Body of pancreas (tissue), 4 donors: ENCODE data around the gene APOA1. TPM values are rescaled to one million over a fixed set of nuclear protein-coding genes. Genes with fewer than 3 reads are reported as not detected.

Source experiments
- ATAC-seq: fragments of 150-250 bp; one replicate; pipeline ENCODE4 v1.9.1; 2016
- DNase-seq, 4 donors: peaks; one replicate each; pipeline ENCODE4 v3.0.0-alpha.2; 2019
- H3K27ac ChIP-seq, 4 donors: fragments of 200-600 bp; sonication (generic); 1 replicate in 3 of 4; 2 replicates in 1 of 4; pipeline versions ENCODE4 v1.5.1 to v1.6.1; 2016 to 2019; ENCODE audit warnings: mild to moderate bottlenecking in 1 of 4, mixed read lengths in 1 of 4, moderate library complexity in 1 of 4
- H3K27me3 ChIP-seq, 2 donors: fragments of 200-600 bp; sonication (generic); one replicate each; pipeline ENCODE4 v1.6.0; 2016; ENCODE audit warnings: mild to moderate bottlenecking in 1 of 2
- H3K36me3 ChIP-seq, 2 donors: fragments of 200-600 bp; sonication (generic); replicated peaks in 1 of 2; 2 replicates each; pipeline ENCODE4 v1.5.1; 2016; ENCODE audit warnings: low read depth in 2 of 2; ENCODE audit not compliant: insufficient read depth in 1 of 2
- H3K4me1 ChIP-seq: fragments of 200-600 bp; sonication (generic); one replicate; pipeline ENCODE4 v1.6.0; 2016
- H3K4me3 ChIP-seq, 2 donors: fragments of 200-600 bp; sonication (generic); 1 replicate in 1 of 2; 2 replicates in 1 of 2; pipeline ENCODE4 v1.5.1; 2016 to 2019
- H3K9me3 ChIP-seq, 3 donors: fragments of 200-600 bp; sonication (generic); 1 replicate in 2 of 3; 2 replicates in 1 of 3; pipeline ENCODE4 v1.5.1; 2016
- CTCF ChIP-seq, 7 experiments: fragments of 450-650 bp in 4 of 7; fragments of 200-600 bp in 3 of 7; sonication (generic) in 3 of 7; IDR thresholded peaks; one replicate each; pipeline ENCODE4 v1.5.1; 2016 to 2019; ENCODE audit warnings: antibody characterized with exemption in 7 of 7
- POLR2A ChIP-seq, 3 donors: fragments of 450-650 bp; IDR thresholded peaks; one replicate each; pipeline ENCODE4 v1.6.1; 2016; ENCODE audit warnings: antibody characterized with exemption in 3 of 3, mild to moderate bottlenecking in 2 of 3
- WGBS, 2 donors: methylation state at CpG; one replicate each; pipeline ENCODE4 v1.1.5; 2017; 5-methylcytosine and 5-hydroxymethylcytosine counted together
- intact Hi-C: fragments of 100-400 bp; cut with DNase I; formaldehyde crosslinking; loops from one replicate; pipeline ENCODE4 v1.15.1; 2023
- total RNA-seq, 2 donors: library from RNA; depleted of rRNA; stranded (reverse); fragments of >200 nt; gene quantifications; one replicate each; pipeline ENCODE4 v1.1.0, GENCODE V29; 2016

Gene APOA1
- 10 to 100 TPM in 1 of 2 donors, 1 to 10 TPM in 1; 1.0 to 16.8 TPM for total RNA-seq

- 64 to 80% methylated on average over 10 to 19 of the region's 19 CpGs for WGBS, 2 donors
- H3K36me3 ChIP-seq = no peaks in the 10 kb centered on the region
- H3K27ac ChIP-seq = no peak within 1 kb of the TSS
- ATAC-seq = no peak
- intact Hi-C loops = loop anchor here (5.0 kb wide), 1 partner anchor 45 kb away; the partner anchor contains the start of gene APOA5
- no peaks in the 10 kb centered on the region for H3K27me3 ChIP-seq
- no peaks in the 10 kb centered on the region for H3K9me3 ChIP-seq
- no peak within 1 kb of the TSS for H3K4me3 ChIP-seq
- peaks cover 44% of the 10 kb centered on the region for H3K4me1 ChIP-seq
- no peak for DNase-seq
- TF ChIP-seq CTCF (IDR thresholded peaks at IDR 0.05) (no peak), POLR2A (IDR thresholded peaks at IDR 0.05) (no peak)
Observed at GRCh38 chr11:116837231-116838091, at the start of gene APOA1. Gene APOA1, minus strand, starts transcription at chr11:116837622. Its CDS starts 235 bp downstream, at chr11:116837387.

- Histone ChIP-seq H3K4me1 (peaks cover 41% of the 10 kb centered on the region), H3K9me3 (no peaks in the 10 kb centered on the region), H3K27ac (peak overlapping the region; percentile 5 to 70 (median 36)), H3K36me3 (no peaks in the 10 kb centered on the region), H3K27me3 (no peaks in the 10 kb centered on the region), H3K4me3 (no peak overlapping the region)
- ATAC-seq = peak; percentile 70
- 20 to 32% methylated on average over 5 of the region's 5 CpGs for WGBS, 2 donors
- no peak for TF ChIP-seq POLR2A (IDR thresholded peaks at IDR 0.05)
- TF ChIP-seq CTCF (IDR thresholded peaks at IDR 0.05) = no peak
- intact Hi-C loops = no loop called here
- DNase-seq = peak in 3 of 4 donors; percentile 35 to 62 (median 51)
Observed at GRCh38 chr11:116885951-116886655, 48.7 kb upstream of the APOA1 start.

GRCh38 chr11:116882386-116882785 lies 45.0 kb upstream of the APOA1 start:
- H3K4me3 ChIP-seq = no peak overlapping the region
- no peaks in the 10 kb centered on the region for H3K36me3 ChIP-seq
- peaks cover 17% of the 10 kb centered on the region for H3K4me1 ChIP-seq
- H3K27me3 ChIP-seq = no peaks in the 10 kb centered on the region
- H3K9me3 ChIP-seq = no peaks in the 10 kb centered on the region
- ATAC-seq (no peak), DNase-seq (no peak)
- H3K27ac ChIP-seq = no peak overlapping the region
- TF ChIP-seq CTCF (IDR thresholded peaks at IDR 0.05) = no peak
- TF ChIP-seq POLR2A (IDR thresholded peaks at IDR 0.05) = no peak
- intact Hi-C loops = no loop called here

- Histone ChIP-seq H3K4me1 (peaks cover 10% of the 10 kb centered on the region), H3K36me3 (no peaks in the 10 kb centered on the region), H3K4me3 (no peak overlapping the region), H3K9me3 (no peaks in the 10 kb centered on the region), H3K27ac (no peak overlapping the region), H3K27me3 (no peaks in the 10 kb centered on the region)
- WGBS, 2 donors = 85 to 88% methylated on average over 6 of the region's 6 CpGs
- intact Hi-C loops = no loop called here
- DNase-seq (no peak), ATAC-seq (no peak)
- TF ChIP-seq POLR2A (IDR thresholded peaks at IDR 0.05) (no peak), CTCF (IDR thresholded peaks at IDR 0.05) (no peak)
Observed at GRCh38 chr11:116881143-116881542, 43.7 kb upstream of the APOA1 start.
